GM12878 (cell line): ENCODE data around the gene CITED2. TPM values are rescaled to one million over a fixed set of nuclear protein-coding genes. Genes with fewer than 3 reads are reported as not detected.

ENCODE experiments used
- ATAC-seq: fragments of 200-7000 bp; cut with Tn5 transposase; 3 replicates; pipeline ENCODE4 v1.9.1; 2020; ENCODE audit warnings: mild to moderate bottlenecking, moderate library complexity
- BruUV-seq: library from RNA; stranded (reverse); fragments of 400-500 nt; replicated peaks from 2 replicates; lab custom pipeline; 2021; lab: Mats Ljungman, UMichigan
- CTCF ChIA-PET: fragments of 300-600 bp; sonication (Branson Sonifier 250); formaldehyde crosslinking; extraction: SDS; loops from one replicate; lab custom pipeline; 2021; ENCODE audit warnings: inconsistent platforms; lab: Yijun Ruan, JAX
- POLR2A ChIA-PET: fragments of 350-600 bp; formaldehyde crosslinking; extraction: SDS; loops from one replicate; lab custom pipeline; 2021; ENCODE audit warnings: inconsistent platforms; lab: Charles Lee
- RAD21 ChIA-PET: fragments of 300-600 bp; sonication (Branson Sonifier 250); formaldehyde crosslinking; loops from one replicate; lab custom pipeline; 2023; ENCODE audit warnings: antibody characterized with exemption; ENCODE audit not compliant: unreplicated experiment; lab: Charles Lee
- SMC1A ChIA-PET: fragments of 300-600 bp; sonication (Branson Sonifier 250); formaldehyde crosslinking; loops from one replicate; lab custom pipeline; 2023; ENCODE audit not compliant: unreplicated experiment, uncharacterized antibody; lab: Charles Lee
- DNase-seq: peaks from one replicate; pipeline ENCODE4 v3.0.0-alpha.2; 2011; ENCODE audit warnings: low read depth, low spot score
- FAIRE-seq: peaks from 3 replicates; lab custom pipeline; 2011; peaks lifted over from hg19 to GRCh38; lab: Jason Lieb, UNC
- H2AFZ ChIP-seq: 2 replicates; pipeline ENCODE4 v1.6.0; 2011; ENCODE audit warnings: low read depth, low read length, control low read depth; ENCODE audit not compliant: control insufficient read depth
- H3K27ac ChIP-seq: 2 replicates; pipeline ENCODE4 v1.5.1; 2011; ENCODE audit warnings: control low read depth; ENCODE audit not compliant: control insufficient read depth, insufficient read depth
- H3K27me3 ChIP-seq, 2 experiments: replicated peaks in 1 of 2; 2 replicates each; pipeline versions ENCODE4 v1.6.0 to v1.6.1; 2011; ENCODE audit warnings: low read length in 1 of 2; ENCODE audit not compliant: control insufficient read depth in 2 of 2, insufficient read depth in 2 of 2
- H3K36me3 ChIP-seq, 2 experiments: 2 replicates each; pipeline ENCODE4 v1.5.1; 2011; ENCODE audit warnings: low read length in 1 of 2; ENCODE audit not compliant: control insufficient read depth in 2 of 2, insufficient read depth in 2 of 2
- H3K4me1 ChIP-seq: 2 replicates; pipeline ENCODE4 v1.6.1; 2011; ENCODE audit warnings: mild to moderate bottlenecking, low read length, moderate library complexity, mixed read lengths; ENCODE audit not compliant: control insufficient read depth, insufficient read depth
- H3K4me2 ChIP-seq: 2 replicates; pipeline ENCODE4 v1.6.0; 2011; ENCODE audit warnings: control low read depth; ENCODE audit not compliant: control insufficient read depth, insufficient read depth
- H3K4me3 ChIP-seq: fragments of 200-600 bp; sonication (generic); 2 replicates; pipeline ENCODE4 v1.5.1; 2016
- H3K79me2 ChIP-seq: 2 replicates; pipeline ENCODE4 v1.6.0; 2011; ENCODE audit warnings: low read length; ENCODE audit not compliant: control insufficient read depth, insufficient read depth
- H3K9ac ChIP-seq: 2 replicates; pipeline ENCODE4 v1.8.0; 2011; ENCODE audit warnings: low read length, control low read depth, mixed read lengths; ENCODE audit not compliant: control insufficient read depth, insufficient read depth
- H3K9me3 ChIP-seq: replicated peaks from 3 replicates; pipeline ENCODE4 v1.5.1; 2011; ENCODE audit warnings: mild to moderate bottlenecking, low read length; ENCODE audit not compliant: control insufficient read depth, insufficient read depth
- H4K20me1 ChIP-seq: 2 replicates; pipeline ENCODE4 v1.6.0; 2011; ENCODE audit not compliant: control insufficient read depth, insufficient read depth
- CBFB ChIP-seq: IDR thresholded peaks from 2 replicates; pipeline ENCODE4 v1.6.1; 2016; ENCODE audit warnings: antibody characterized with exemption, low read depth
- MYC ChIP-seq: IDR thresholded peaks from 2 replicates; pipeline ENCODE4 v1.6.1; 2011; ENCODE audit warnings: mild to moderate bottlenecking, low read length, moderate library complexity, inconsistent platforms; ENCODE audit not compliant: insufficient read depth, insufficient replicate concordance, insufficient read length, severe bottlenecking
- SIN3A ChIP-seq: IDR thresholded peaks from 2 replicates; pipeline ENCODE4 v1.6.1; 2012; ENCODE audit warnings: low read depth, low read length, improper control_type of control experiment
- WGBS: methylation state at CpG from one replicate; pipeline ENCODE4 v1.1.6; 2016; ENCODE audit warnings: low lambda C conversion rate; ENCODE audit not compliant: insufficient replicate concordance, insufficient coverage; ENCODE audit errors: missing lambda C conversion rate; 5-methylcytosine and 5-hydroxymethylcytosine counted together
- in situ Hi-C: fragments of 300-500 bp; cut with MboI; formaldehyde crosslinking; loops from 9 replicates; pipeline ENCODE4 v1.14.3; 2018; ENCODE audit warnings: mixed read lengths
- intact Hi-C: fragments of 100-400 bp; cut with micrococcal nuclease; formaldehyde crosslinking; loops from one replicate; pipeline ENCODE4 v1.14.2; 2022; ENCODE audit not compliant: unreplicated experiment
- polyA plus RNA-seq, 11 experiments: library from polyadenylated mRNA; depleted of rRNA in 4 of 11; unstranded in 6 of 11; stranded (reverse) in 5 of 11; fragments of >200 nt; fragmentation: Nextera tagmentation in 4 of 11; fragmentation: Illumina TruSeq in 1 of 11; extraction: Ambion mirVana in 4 of 11; extraction: Trizol in 1 of 11; gene quantifications; 1 replicate in 1 of 11; 2 replicates in 10 of 11; pipeline versions ENCODE4 v1.2.1 to v1.2.3, GENCODE V29; 2011 to 2016; ENCODE audit warnings: inconsistent platforms in 2 of 11, missing spikeins in 2 of 11, low read depth in 1 of 11
- total RNA-seq, 4 experiments: library from RNA; depleted of rRNA in 3 of 4; stranded (reverse); fragments of >200 nt in 3 of 4; fragmentation: Illumina TruSeq in 1 of 4; extraction: Trizol in 1 of 4; gene quantifications; 2 replicates each; pipeline versions ENCODE4 v1.2.1 to v1.2.3, GENCODE V29; 2013 to 2021
- TF ChIP-seq, protein P1 (sequence below): fragments of 450-650 bp; IDR thresholded peaks from 2 replicates; pipeline ENCODE4 v1.6.1; 2017; ENCODE audit warnings: mild to moderate bottlenecking, moderate library complexity
- TF ChIP-seq, protein P2 (sequence below): fragments of 450-650 bp; IDR thresholded peaks from 2 replicates; pipeline ENCODE4 v1.6.1; 2014; ENCODE audit warnings: mild to moderate bottlenecking

Gene CITED2
- total and polyA plus RNA-seq, 10 of the 15 experiments (the other 5 are each of a cell fraction or from before 2014, with no cell fraction given), result 0.08 to 20.0 (median 7.3) TPM

DNA sequence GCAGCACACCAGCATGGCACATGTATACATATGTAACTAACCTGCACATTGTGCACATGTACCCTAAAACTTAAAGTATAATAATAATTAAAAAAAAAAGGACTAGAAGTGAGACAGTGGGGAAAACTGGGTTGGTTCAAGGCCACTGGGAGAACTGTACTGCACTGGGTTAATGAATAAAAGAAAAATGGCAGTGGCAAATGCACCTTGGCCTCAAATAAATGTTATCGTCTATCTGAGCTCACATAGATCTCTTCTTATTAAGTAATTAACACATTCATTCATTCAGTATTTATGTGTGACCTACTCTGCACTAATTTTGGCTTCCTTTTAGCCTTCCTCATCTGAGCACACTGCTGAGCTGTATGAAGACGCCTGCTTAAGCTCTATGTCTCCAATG lies 17.5 kb downstream of the CITED2 start:
- no TSS peak for BruUV-seq
- no peak for ATAC-seq
- ChIA-PET RAD21 (interaction anchor here (1.5 to 1.6 kb wide), 2 partner anchors 136 to 138 kb away, joined by 5 to 6 read pairs; no protein-coding TSS in a partner anchor), SMC1A (interaction anchor here (0.7 to 2.2 kb wide), 6 partner anchors 13 to 138 kb away, joined by 3 to 6 read pairs (median 3); no protein-coding TSS in a partner anchor), CTCF (interaction anchor here (0.7 to 5.3 kb wide), 4 partner anchors 8 to 182 kb away, joined by 3 to 30 read pairs (median 3); no protein-coding TSS in a partner anchor), POLR2A (interaction anchor here (0.7 kb wide), 1 partner anchor 139 kb away, joined by 5 read pairs; no protein-coding TSS in a partner anchor)
- H3K4me1 ChIP-seq, result no peaks in the 10 kb centered on the region
- DNase-seq, result no peak
- H3K27me3 ChIP-seq, result no peaks in the 10 kb centered on the region
- H2AFZ ChIP-seq, result no peak overlapping the region
- intact Hi-C loops (no loop called here), in situ Hi-C loops (loop anchor here (10.0 kb wide), 1 partner anchor 762 kb away; no protein-coding TSS in a partner anchor)
- no peak overlapping the region for H3K4me3 ChIP-seq
- H3K9ac ChIP-seq, result no peak overlapping the region
- no peak overlapping the region for H3K4me2 ChIP-seq
- no peaks in the 10 kb centered on the region for H3K36me3 ChIP-seq
- H3K79me2 ChIP-seq, result no peaks in the 10 kb centered on the region
- TF ChIP-seq CBFB (no peak), MYC (no peak), SIN3A (no peak)
- TF ChIP-seq, protein P1, sequence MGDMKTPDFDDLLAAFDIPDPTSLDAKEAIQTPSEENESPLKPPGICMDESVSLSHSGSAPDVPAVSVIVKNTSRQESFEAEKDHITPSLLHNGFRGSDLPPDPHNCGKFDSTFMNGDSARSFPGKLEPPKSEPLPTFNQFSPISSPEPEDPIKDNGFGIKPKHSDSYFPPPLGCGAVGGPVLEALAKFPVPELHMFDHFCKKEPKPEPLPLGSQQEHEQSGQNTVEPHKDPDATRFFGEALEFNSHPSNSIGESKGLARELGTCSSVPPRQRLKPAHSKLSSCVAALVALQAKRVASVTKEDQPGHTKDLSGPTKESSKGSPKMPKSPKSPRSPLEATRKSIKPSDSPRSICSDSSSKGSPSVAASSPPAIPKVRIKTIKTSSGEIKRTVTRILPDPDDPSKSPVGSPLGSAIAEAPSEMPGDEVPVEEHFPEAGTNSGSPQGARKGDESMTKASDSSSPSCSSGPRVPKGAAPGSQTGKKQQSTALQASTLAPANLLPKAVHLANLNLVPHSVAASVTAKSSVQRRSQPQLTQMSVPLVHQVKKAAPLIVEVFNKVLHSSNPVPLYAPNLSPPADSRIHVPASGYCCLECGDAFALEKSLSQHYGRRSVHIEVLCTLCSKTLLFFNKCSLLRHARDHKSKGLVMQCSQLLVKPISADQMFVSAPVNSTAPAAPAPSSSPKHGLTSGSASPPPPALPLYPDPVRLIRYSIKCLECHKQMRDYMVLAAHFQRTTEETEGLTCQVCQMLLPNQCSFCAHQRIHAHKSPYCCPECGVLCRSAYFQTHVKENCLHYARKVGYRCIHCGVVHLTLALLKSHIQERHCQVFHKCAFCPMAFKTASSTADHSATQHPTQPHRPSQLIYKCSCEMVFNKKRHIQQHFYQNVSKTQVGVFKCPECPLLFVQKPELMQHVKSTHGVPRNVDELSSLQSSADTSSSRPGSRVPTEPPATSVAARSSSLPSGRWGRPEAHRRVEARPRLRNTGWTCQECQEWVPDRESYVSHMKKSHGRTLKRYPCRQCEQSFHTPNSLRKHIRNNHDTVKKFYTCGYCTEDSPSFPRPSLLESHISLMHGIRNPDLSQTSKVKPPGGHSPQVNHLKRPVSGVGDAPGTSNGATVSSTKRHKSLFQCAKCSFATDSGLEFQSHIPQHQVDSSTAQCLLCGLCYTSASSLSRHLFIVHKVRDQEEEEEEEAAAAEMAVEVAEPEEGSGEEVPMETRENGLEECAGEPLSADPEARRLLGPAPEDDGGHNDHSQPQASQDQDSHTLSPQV, result no peak
- TF ChIP-seq, protein P2, sequence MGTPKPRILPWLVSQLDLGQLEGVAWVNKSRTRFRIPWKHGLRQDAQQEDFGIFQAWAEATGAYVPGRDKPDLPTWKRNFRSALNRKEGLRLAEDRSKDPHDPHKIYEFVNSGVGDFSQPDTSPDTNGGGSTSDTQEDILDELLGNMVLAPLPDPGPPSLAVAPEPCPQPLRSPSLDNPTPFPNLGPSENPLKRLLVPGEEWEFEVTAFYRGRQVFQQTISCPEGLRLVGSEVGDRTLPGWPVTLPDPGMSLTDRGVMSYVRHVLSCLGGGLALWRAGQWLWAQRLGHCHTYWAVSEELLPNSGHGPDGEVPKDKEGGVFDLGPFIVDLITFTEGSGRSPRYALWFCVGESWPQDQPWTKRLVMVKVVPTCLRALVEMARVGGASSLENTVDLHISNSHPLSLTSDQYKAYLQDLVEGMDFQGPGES, result no peak
- no peak for FAIRE-seq
- H4K20me1 ChIP-seq, result no peaks in the 10 kb centered on the region
- H3K27ac ChIP-seq, result no peak overlapping the region
- WGBS, result 74% methylated on average over 2 of the region's 2 CpGs
- H3K9me3 ChIP-seq, result no peaks in the 10 kb centered on the region; the same call in 2 of the 3 replicates
